Colonic mucosa (tissue), 4 donors: Measurements from ENCODE around the gene PLCG2. TPM values are rescaled to one million over a fixed set of nuclear protein-coding genes. Genes with fewer than 3 reads are reported as not detected.

ENCODE experiments used
- DNase-seq: peaks from one replicate; pipeline ENCODE4 v3.0.0-alpha.2; 2020
- H3K27ac ChIP-seq: fragments of 200-600 bp; one replicate; pipeline ENCODE4 v1.8.0; 2021
- H3K27me3 ChIP-seq: fragments of 200-600 bp; one replicate; pipeline ENCODE4 v1.8.0; 2021
- H3K36me3 ChIP-seq: fragments of 200-600 bp; one replicate; pipeline ENCODE4 v1.8.0; 2021
- H3K4me1 ChIP-seq: fragments of 200-600 bp; one replicate; pipeline ENCODE4 v1.8.0; 2021; ENCODE audit warnings: mild to moderate bottlenecking
- H3K4me3 ChIP-seq: fragments of 200-600 bp; one replicate; pipeline ENCODE4 v1.8.0; 2021
- H3K9ac ChIP-seq, 2 donors: one replicate each; pipeline ENCODE4 v1.7.0; 2013; ENCODE audit warnings: control low read depth in 2 of 2, low read depth in 2 of 2, low read length in 2 of 2
- H3K9me3 ChIP-seq: fragments of 200-600 bp; one replicate; pipeline ENCODE4 v1.8.0; 2021
- CTCF ChIP-seq: fragments of 200-600 bp; IDR thresholded peaks from one replicate; pipeline ENCODE4 v1.8.0; 2022; ENCODE audit warnings: antibody characterized with exemption, mild to moderate bottlenecking
- intact Hi-C: fragments of 100-400 bp; cut with DNase I; formaldehyde crosslinking; loops from one replicate; pipeline ENCODE4 v1.14.1; 2022
- total RNA-seq, 2 donors: library from RNA; stranded (reverse); fragmentation: NEBNext Ultra II Directional in 1 of 2; extraction: Animal tissue kit (Norgen Biotek cat#: 25700) in 1 of 2; gene quantifications; one replicate each; pipeline ENCODE4 v1.2.1, GENCODE V29; 2021
- donor health status: healthy.
- donor health status: DM: no; HTN: no; CAD: no.
- donor health status: DM: no; HTN: no; CAD: no.

PLCG2 gene
- total RNA-seq, 2 donors from 2014 or later: 9.1 to 9.6 TPM

- Histone ChIP-seq H3K9ac (no peak overlapping the region), H3K27ac (no peak overlapping the region), H3K27me3 (no peaks in the 10 kb centered on the region), H3K4me3 (no peak overlapping the region), H3K9me3 (no peaks in the 10 kb centered on the region), H3K36me3 (no peaks in the 10 kb centered on the region), H3K4me1 (no peaks in the 10 kb centered on the region)
- intact Hi-C loops: no loop called here
- no peak for TF ChIP-seq CTCF
- no peak for DNase-seq
These were observed 121.4 kb downstream of the PLCG2 start for GRCh38 chr16:81900456-81900855.

- no peak overlapping the region for H3K9ac ChIP-seq
- no peak for DNase-seq
- H3K4me3 ChIP-seq: no peak overlapping the region
- no peaks in the 10 kb centered on the region for H3K36me3 ChIP-seq
- TF ChIP-seq CTCF: no peak
- no peaks in the 10 kb centered on the region for H3K27me3 ChIP-seq
- H3K27ac ChIP-seq: no peak overlapping the region
- no peaks in the 10 kb centered on the region for H3K4me1 ChIP-seq
- no peaks in the 10 kb centered on the region for H3K9me3 ChIP-seq
- intact Hi-C loops: no loop called here
These were observed 122.4 kb downstream of the PLCG2 start for GRCh38 chr16:81901484-81901883.

- intact Hi-C loops: no loop called here
- no peaks in the 10 kb centered on the region for H3K27me3 ChIP-seq
- no peak overlapping the region for H3K4me3 ChIP-seq
- TF ChIP-seq CTCF: no peak
- DNase-seq: no peak
- no peak overlapping the region for H3K9ac ChIP-seq
- no peaks in the 10 kb centered on the region for H3K36me3 ChIP-seq
- H3K27ac ChIP-seq: no peak overlapping the region
- H3K9me3 ChIP-seq: no peaks in the 10 kb centered on the region
- H3K4me1 ChIP-seq: no peaks in the 10 kb centered on the region
These were observed 122.9 kb downstream of the PLCG2 start for GRCh38 chr16:81902025-81902424.

- no peak for TF ChIP-seq CTCF
- no peak for DNase-seq
These were observed 125.2 kb downstream of the PLCG2 start for GRCh38 chr16:81904320-81904719.

DNA sequence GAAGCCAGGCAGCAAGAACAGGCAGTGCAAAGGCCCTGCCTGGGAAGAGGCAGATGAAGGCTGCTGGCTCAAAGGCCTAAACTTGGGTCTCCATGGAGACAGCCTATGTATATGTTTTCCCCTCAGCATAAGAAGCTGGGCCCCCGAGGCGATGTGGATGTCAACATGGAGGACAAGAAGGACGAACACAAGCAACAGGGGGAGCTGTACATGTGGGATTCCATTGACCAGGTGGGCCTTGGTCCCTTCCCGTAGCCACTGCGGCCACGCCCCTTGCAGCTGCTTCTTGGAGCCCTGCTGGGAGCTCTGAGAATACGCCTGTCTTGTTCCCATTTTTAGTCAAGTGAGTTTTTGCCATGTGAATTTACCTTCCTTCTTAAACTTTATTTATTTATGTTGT, 126.2 kb downstream of the PLCG2 start:
- no peaks in the 10 kb centered on the region for H3K9me3 ChIP-seq
- TF ChIP-seq CTCF: no peak
- no peak for DNase-seq

More at GRCh38 chr16:81904320-81904719, 125.2 kb downstream of the PLCG2 start:
- H3K9ac ChIP-seq: no peak overlapping the region
- no peaks in the 10 kb centered on the region for H3K9me3 ChIP-seq
- no peaks in the 10 kb centered on the region for H3K27me3 ChIP-seq
- H3K36me3 ChIP-seq: no peaks in the 10 kb centered on the region
- intact Hi-C loops: no loop called here
- no peak overlapping the region for H3K4me3 ChIP-seq
- no peaks in the 10 kb centered on the region for H3K4me1 ChIP-seq
- no peak overlapping the region for H3K27ac ChIP-seq

DNA sequence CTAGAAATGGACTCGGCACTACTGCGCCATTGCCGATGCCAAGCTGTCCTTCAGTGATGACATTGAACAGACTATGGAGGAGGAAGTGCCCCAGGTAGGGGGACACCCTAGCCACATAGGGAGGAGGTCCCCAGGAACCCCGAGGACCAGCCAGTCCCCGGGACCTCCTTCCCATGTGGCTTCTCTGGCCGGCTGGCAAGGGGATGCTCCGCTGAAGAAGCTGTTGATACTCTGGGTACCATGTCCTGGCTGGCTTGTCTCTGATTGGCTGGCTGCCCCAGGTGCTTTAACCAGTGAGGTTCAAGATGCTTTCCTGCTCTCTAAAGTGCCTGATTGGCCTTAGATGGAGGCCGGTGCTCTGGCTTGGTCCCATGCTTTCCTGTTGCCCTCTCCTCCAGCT, 128.6 kb downstream of the PLCG2 start:
- Histone ChIP-seq H3K4me3 (no peak overlapping the region), H3K9me3 (no peaks in the 10 kb centered on the region), H3K27ac (no peak overlapping the region), H3K36me3 (no peaks in the 10 kb centered on the region), H3K4me1 (no peaks in the 10 kb centered on the region), H3K27me3 (no peaks in the 10 kb centered on the region), H3K9ac (no peak overlapping the region)
- no peak for TF ChIP-seq CTCF
- no peak for DNase-seq
- intact Hi-C loops: no loop called here

More for the DNA sequence above, 126.2 kb downstream of the PLCG2 start:
- H3K27ac ChIP-seq: no peak overlapping the region
- no peak overlapping the region for H3K9ac ChIP-seq
- no peaks in the 10 kb centered on the region for H3K27me3 ChIP-seq
- H3K4me3 ChIP-seq: no peak overlapping the region
- intact Hi-C loops: no loop called here
- no peaks in the 10 kb centered on the region for H3K36me3 ChIP-seq
- no peaks in the 10 kb centered on the region for H3K4me1 ChIP-seq
